ENCODE results near the gene ACSL6.

Gene ACSL6

GRCh38 chr5:132025403-132025971 is 14.0 kb upstream of the ACSL6 start:
- no peak overlapping the region for H3K27ac ChIP-seq
- TF ChIP-seq, protein P1, sequence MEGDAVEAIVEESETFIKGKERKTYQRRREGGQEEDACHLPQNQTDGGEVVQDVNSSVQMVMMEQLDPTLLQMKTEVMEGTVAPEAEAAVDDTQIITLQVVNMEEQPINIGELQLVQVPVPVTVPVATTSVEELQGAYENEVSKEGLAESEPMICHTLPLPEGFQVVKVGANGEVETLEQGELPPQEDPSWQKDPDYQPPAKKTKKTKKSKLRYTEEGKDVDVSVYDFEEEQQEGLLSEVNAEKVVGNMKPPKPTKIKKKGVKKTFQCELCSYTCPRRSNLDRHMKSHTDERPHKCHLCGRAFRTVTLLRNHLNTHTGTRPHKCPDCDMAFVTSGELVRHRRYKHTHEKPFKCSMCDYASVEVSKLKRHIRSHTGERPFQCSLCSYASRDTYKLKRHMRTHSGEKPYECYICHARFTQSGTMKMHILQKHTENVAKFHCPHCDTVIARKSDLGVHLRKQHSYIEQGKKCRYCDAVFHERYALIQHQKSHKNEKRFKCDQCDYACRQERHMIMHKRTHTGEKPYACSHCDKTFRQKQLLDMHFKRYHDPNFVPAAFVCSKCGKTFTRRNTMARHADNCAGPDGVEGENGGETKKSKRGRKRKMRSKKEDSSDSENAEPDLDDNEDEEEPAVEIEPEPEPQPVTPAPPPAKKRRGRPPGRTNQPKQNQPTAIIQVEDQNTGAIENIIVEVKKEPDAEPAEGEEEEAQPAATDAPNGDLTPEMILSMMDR (conservative IDR thresholded peaks at IDR 0.05), result no peak
- no peak for TF ChIP-seq ZFX (IDR thresholded peaks at IDR 0.05)

DNA sequence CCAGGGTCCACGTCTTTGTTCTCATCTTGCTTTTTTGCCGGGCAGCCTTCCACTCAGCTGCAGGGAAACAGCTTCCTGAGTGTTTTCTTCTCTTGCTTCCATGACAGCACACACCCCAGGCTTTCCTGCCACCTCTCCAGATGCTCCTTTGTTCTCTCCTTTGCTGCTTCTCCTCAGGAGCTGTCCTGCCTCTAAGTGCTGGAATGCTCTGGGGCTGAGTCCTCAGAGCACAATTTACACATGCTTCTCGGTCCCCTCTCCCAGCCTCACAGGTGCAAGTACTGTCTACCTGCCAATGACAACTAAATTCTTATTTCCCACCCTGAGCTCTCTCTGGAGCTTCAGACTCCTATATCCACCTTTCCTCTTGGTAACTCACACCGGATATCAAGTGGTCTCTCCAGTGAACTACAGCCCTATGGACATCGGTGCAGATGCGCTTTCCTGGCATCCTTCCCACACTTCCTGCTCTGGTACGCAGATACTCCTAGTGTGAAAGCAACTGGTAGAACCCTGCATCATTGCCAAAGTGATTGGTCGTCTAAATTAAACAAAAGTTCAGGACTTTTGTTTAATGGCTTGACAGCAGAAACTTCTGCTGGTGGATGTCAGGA is 13.4 kb upstream of the ACSL6 start:
- no peak for TF ChIP-seq ZFX (IDR thresholded peaks at IDR 0.05)
- TF ChIP-seq, protein P1 (conservative IDR thresholded peaks at IDR 0.05), result no peak
- H3K27ac ChIP-seq, result no peak overlapping the region

- H3K27ac ChIP-seq, result no peak overlapping the region
- no peak for TF ChIP-seq ZFX (IDR thresholded peaks at IDR 0.05)
- TF ChIP-seq, protein P1 (conservative IDR thresholded peaks at IDR 0.05), result no peak
Measured at GRCh38 chr5:132024117-132024435, 12.6 kb upstream of the ACSL6 start.

GRCh38 chr5:132023258-132024116 is 12.0 kb upstream of the ACSL6 start:
- no peak for TF ChIP-seq ZFX (IDR thresholded peaks at IDR 0.05)
- TF ChIP-seq, protein P1 (conservative IDR thresholded peaks at IDR 0.05), result no peak
- H3K27ac ChIP-seq, result no peak overlapping the region

GRCh38 chr5:132022737-132023136 is 11.3 kb upstream of the ACSL6 start:
- TF ChIP-seq ZFX (IDR thresholded peaks at IDR 0.05), result no peak
- TF ChIP-seq, protein P1 (conservative IDR thresholded peaks at IDR 0.05), result no peak
- H3K27ac ChIP-seq, result no peak overlapping the region

GRCh38 chr5:132021654-132022053 is 10.2 kb upstream of the ACSL6 start:
- TF ChIP-seq, protein P1 (conservative IDR thresholded peaks at IDR 0.05), result no peak
- TF ChIP-seq ZFX (IDR thresholded peaks at IDR 0.05), result no peak
- H3K27ac ChIP-seq, result no peak overlapping the region
